Measurements from ENCODE around the gene CCDC66.

The CCDC66 gene

DNA sequence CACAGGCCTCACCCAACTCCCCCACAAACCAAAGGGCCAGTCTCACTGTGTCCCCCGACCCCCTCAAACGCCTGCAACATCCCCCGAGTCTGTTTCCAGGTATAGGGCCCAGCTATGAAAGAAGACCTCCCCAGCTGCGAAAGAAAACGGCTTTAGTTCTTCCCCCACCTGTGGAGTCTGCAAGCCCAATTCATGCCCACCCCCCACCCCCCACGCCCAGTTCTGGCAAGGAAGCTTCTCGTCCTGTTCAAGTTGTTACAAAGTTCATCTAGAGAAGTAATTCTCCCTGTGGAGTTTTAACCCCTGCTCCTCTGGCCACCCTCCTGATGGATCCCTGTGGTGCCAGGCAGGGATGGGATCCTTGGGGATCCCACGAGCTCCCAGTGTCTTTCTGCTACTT, 54.4 kb downstream of the CCDC66 start:
- Histone ChIP-seq H2BK5ac (ENCODE audit: low read depth, low read length, poor library complexity, severe bottlenecking) (no peak overlapping the region), H2AFZ (ENCODE audit: low read depth, low read length) (no peak overlapping the region), H2BK15ac (ENCODE audit: low read depth, poor library complexity, severe bottlenecking) (no peak overlapping the region), H3K9me3 (ENCODE audit: control insufficient read depth, low read length) (no peaks in the 10 kb centered on the region), H3K27me3 (ENCODE audit: control insufficient read depth in 1 of 2, insufficient read depth in 1 of 2, low read length in 2 of 2) (no peaks in the 10 kb centered on the region), H3K18ac (ENCODE audit: low read depth in 1 of 2, low read length in 2 of 2) (no peak overlapping the region), H3K27ac (ENCODE audit: low read length, poor library complexity, severe bottlenecking) (no peak overlapping the region), H3K23ac (ENCODE audit: low read length in 2 of 2) (no peak overlapping the region), H4K8ac (ENCODE audit: low read length) (no peak overlapping the region), H3K4me3 (ENCODE audit: insufficient read depth in 1 of 2, low read depth in 1 of 2, low read length in 2 of 2) (no peak overlapping the region), H2BK120ac (ENCODE audit: low read depth, low read length) (no peak overlapping the region), H3K4me1 (ENCODE audit: control insufficient read depth, insufficient read depth, low read depth, low read length) (no peaks in the 10 kb centered on the region), H3K79me1 (replicated peaks; ENCODE audit: low read length, poor library complexity, severe bottlenecking) (peaks cover 16% of the 10 kb centered on the region), H3K14ac (ENCODE audit: low read length in 2 of 2) (no peak overlapping the region), H3K36me3 (ENCODE audit: control insufficient read depth in 1 of 2, insufficient read depth in 2 of 2, low read depth in 1 of 2, low read length in 2 of 2) (peaks cover 18 to 50% of the 10 kb centered on the region in 2 experiments), H4K91ac (ENCODE audit: low read length) (no peak overlapping the region), H2BK12ac (ENCODE audit: low read length in 2 of 2) (no peak overlapping the region), H3K4ac (ENCODE audit: low read depth in 1 of 2, low read length in 2 of 2) (no peak overlapping the region), H2AK5ac (ENCODE audit: low read length, severe bottlenecking) (no peak overlapping the region), H3K4me2 (ENCODE audit: low read length, poor library complexity, severe bottlenecking) (no peak overlapping the region), H3K9ac (ENCODE audit: low read length) (no peak overlapping the region)
- WGBS: over 99% methylated on average over 8 of the region's 8 CpGs
- DNase-seq: no peak

DNA sequence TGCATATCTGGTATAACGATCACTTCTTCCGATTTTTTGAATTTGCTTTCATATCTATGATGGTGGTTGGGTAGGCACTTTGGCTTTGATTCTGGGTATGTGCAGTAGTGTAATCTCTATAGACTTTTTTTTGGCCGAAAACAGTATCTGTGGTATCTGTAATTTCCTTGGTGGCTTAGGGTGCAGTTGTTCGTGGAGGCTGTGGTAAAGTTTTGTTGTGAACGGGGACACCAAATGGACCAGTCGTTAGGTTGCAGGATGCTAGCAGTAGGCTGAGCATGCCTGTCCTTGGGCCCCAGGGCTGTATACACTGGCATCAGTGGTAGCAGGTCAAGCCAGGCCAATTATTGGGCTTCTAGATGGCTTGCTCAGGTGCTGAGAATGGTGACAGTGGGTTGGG, 55.2 kb downstream of the CCDC66 start:
- H3K36me3 ChIP-seq (ENCODE audit: control insufficient read depth in 1 of 2, insufficient read depth in 2 of 2, low read depth in 1 of 2, low read length in 2 of 2): peaks cover 16 to 55% of the 10 kb centered on the region in 2 experiments
- 98% methylated on average over 6 of the region's 6 CpGs for WGBS

GRCh38 chr3:56613016-56613415, 56.0 kb downstream of the CCDC66 start:
- Histone ChIP-seq H4K91ac (ENCODE audit: low read length) (no peak overlapping the region), H2BK120ac (ENCODE audit: low read depth, low read length) (no peak overlapping the region), H2BK15ac (ENCODE audit: low read depth, poor library complexity, severe bottlenecking) (no peak overlapping the region), H2AFZ (ENCODE audit: low read depth, low read length) (no peak overlapping the region), H3K4me3 (ENCODE audit: insufficient read depth in 1 of 2, low read depth in 1 of 2, low read length in 2 of 2) (no peak overlapping the region), H2AK5ac (ENCODE audit: low read length, severe bottlenecking) (no peak overlapping the region), H2BK12ac (ENCODE audit: low read length in 2 of 2) (no peak overlapping the region), H3K79me1 (replicated peaks; ENCODE audit: low read length, poor library complexity, severe bottlenecking) (peaks cover 17% of the 10 kb centered on the region), H3K9ac (ENCODE audit: low read length) (no peak overlapping the region), H4K8ac (ENCODE audit: low read length) (no peak overlapping the region), H3K27me3 (ENCODE audit: control insufficient read depth in 1 of 2, insufficient read depth in 1 of 2, low read length in 2 of 2) (no peaks in the 10 kb centered on the region), H3K18ac (ENCODE audit: low read depth in 1 of 2, low read length in 2 of 2) (no peak overlapping the region), H2BK5ac (ENCODE audit: low read depth, low read length, poor library complexity, severe bottlenecking) (no peak overlapping the region), H3K4me2 (ENCODE audit: low read length, poor library complexity, severe bottlenecking) (no peak overlapping the region), H3K4me1 (ENCODE audit: control insufficient read depth, insufficient read depth, low read depth, low read length) (no peaks in the 10 kb centered on the region), H3K9me3 (ENCODE audit: control insufficient read depth, low read length) (no peaks in the 10 kb centered on the region), H3K36me3 (ENCODE audit: control insufficient read depth in 1 of 2, insufficient read depth in 2 of 2, low read depth in 1 of 2, low read length in 2 of 2) (peaks cover 16 to 59% of the 10 kb centered on the region in 2 experiments), H3K4ac (ENCODE audit: low read depth in 1 of 2, low read length in 2 of 2) (no peak overlapping the region), H3K27ac (ENCODE audit: low read length, poor library complexity, severe bottlenecking) (no peak overlapping the region), H3K23ac (ENCODE audit: low read length in 2 of 2) (no peak overlapping the region), H3K14ac (ENCODE audit: low read length in 2 of 2) (no peak overlapping the region)
- WGBS: 100% methylated on average over 1 of the region's 1 CpG
- no peak for DNase-seq

More for the DNA sequence above, 55.2 kb downstream of the CCDC66 start:
- no peak overlapping the region for H2BK15ac ChIP-seq (ENCODE audit: low read depth, poor library complexity, severe bottlenecking)
- no peak overlapping the region for H3K4me3 ChIP-seq (ENCODE audit: insufficient read depth in 1 of 2, low read depth in 1 of 2, low read length in 2 of 2)
- no peaks in the 10 kb centered on the region for H3K27me3 ChIP-seq (ENCODE audit: control insufficient read depth in 1 of 2, insufficient read depth in 1 of 2, low read length in 2 of 2)
- no peak overlapping the region for H2AK5ac ChIP-seq (ENCODE audit: low read length, severe bottlenecking)
- no peak overlapping the region for H2BK12ac ChIP-seq (ENCODE audit: low read length in 2 of 2)
- H4K91ac ChIP-seq (ENCODE audit: low read length): no peak overlapping the region
- no peak for DNase-seq
- no peak overlapping the region for H2BK5ac ChIP-seq (ENCODE audit: low read depth, low read length, poor library complexity, severe bottlenecking)
- H3K27ac ChIP-seq (ENCODE audit: low read length, poor library complexity, severe bottlenecking): no peak overlapping the region
- H3K9me3 ChIP-seq (ENCODE audit: control insufficient read depth, low read length): no peaks in the 10 kb centered on the region
- no peaks in the 10 kb centered on the region for H3K4me1 ChIP-seq (ENCODE audit: control insufficient read depth, insufficient read depth, low read depth, low read length)
- H2BK120ac ChIP-seq (ENCODE audit: low read depth, low read length): no peak overlapping the region
- H3K9ac ChIP-seq (ENCODE audit: low read length): no peak overlapping the region
- no peak overlapping the region for H3K4me2 ChIP-seq (ENCODE audit: low read length, poor library complexity, severe bottlenecking)
- H3K79me1 ChIP-seq (replicated peaks; ENCODE audit: low read length, poor library complexity, severe bottlenecking): peaks cover 14% of the 10 kb centered on the region
- H3K4ac ChIP-seq (ENCODE audit: low read depth in 1 of 2, low read length in 2 of 2): no peak overlapping the region
- no peak overlapping the region for H2AFZ ChIP-seq (ENCODE audit: low read depth, low read length)
- H3K23ac ChIP-seq (ENCODE audit: low read length in 2 of 2): no peak overlapping the region
- H4K8ac ChIP-seq (ENCODE audit: low read length): no peak overlapping the region
- no peak overlapping the region for H3K18ac ChIP-seq (ENCODE audit: low read depth in 1 of 2, low read length in 2 of 2)
- no peak overlapping the region for H3K14ac ChIP-seq (ENCODE audit: low read length in 2 of 2)

DNA sequence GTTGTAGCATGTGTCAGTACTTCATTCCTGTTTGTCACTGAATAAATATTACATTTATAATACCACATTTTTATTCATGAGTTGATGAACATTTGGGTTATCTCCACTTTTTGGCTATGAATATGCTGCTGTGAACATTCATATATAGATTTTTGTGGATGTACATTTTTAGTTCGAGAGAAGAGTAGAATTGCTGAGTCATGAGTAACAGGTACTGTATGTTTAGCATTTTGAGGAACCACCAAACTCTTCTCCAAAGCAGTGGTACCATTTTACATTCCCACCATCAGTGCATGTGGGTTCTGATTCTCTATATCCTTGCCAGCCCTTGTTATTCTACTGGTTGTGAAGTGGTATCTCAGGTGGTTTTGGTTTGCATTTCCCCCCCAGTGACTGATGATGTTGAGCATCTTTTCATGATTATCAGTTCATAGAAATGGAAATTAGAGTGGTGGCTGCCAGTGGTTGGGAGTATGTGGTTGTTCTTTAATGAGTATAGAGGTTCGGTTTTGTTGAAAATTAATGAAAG, 59.6 kb downstream of the CCDC66 start:
- no peak overlapping the region for H3K9ac ChIP-seq (ENCODE audit: low read length)
- H3K36me3 ChIP-seq (ENCODE audit: control insufficient read depth in 1 of 2, insufficient read depth in 2 of 2, low read depth in 1 of 2, low read length in 2 of 2): peaks cover 22 to 88% of the 10 kb centered on the region in 2 experiments
- no peak overlapping the region for H3K18ac ChIP-seq (ENCODE audit: low read depth in 1 of 2, low read length in 2 of 2)
- H2BK120ac ChIP-seq (ENCODE audit: low read depth, low read length): no peak overlapping the region
- H3K4me1 ChIP-seq (ENCODE audit: control insufficient read depth, insufficient read depth, low read depth, low read length): peaks cover 1% of the 10 kb centered on the region
- no peak overlapping the region for H3K4ac ChIP-seq (ENCODE audit: low read depth in 1 of 2, low read length in 2 of 2)
- H2BK12ac ChIP-seq (ENCODE audit: low read length in 2 of 2): no peak overlapping the region
- H3K27ac ChIP-seq (ENCODE audit: low read length, poor library complexity, severe bottlenecking): no peak overlapping the region
- WGBS: 100% methylated on average over 1 of the region's 2 CpGs
- peaks cover 16% of the 10 kb centered on the region for H3K79me1 ChIP-seq (replicated peaks; ENCODE audit: low read length, poor library complexity, severe bottlenecking)
- H2BK5ac ChIP-seq (ENCODE audit: low read depth, low read length, poor library complexity, severe bottlenecking): no peak overlapping the region
- H3K4me2 ChIP-seq (ENCODE audit: low read length, poor library complexity, severe bottlenecking): no peak overlapping the region
- no peak overlapping the region for H3K14ac ChIP-seq (ENCODE audit: low read length in 2 of 2)
- H2BK15ac ChIP-seq (ENCODE audit: low read depth, poor library complexity, severe bottlenecking): no peak overlapping the region
- H2AFZ ChIP-seq (ENCODE audit: low read depth, low read length): no peak overlapping the region
- no peaks in the 10 kb centered on the region for H3K27me3 ChIP-seq (ENCODE audit: control insufficient read depth in 1 of 2, insufficient read depth in 1 of 2, low read length in 2 of 2)
- H3K9me3 ChIP-seq (ENCODE audit: control insufficient read depth, low read length): no peaks in the 10 kb centered on the region
- no peak for DNase-seq
- no peak overlapping the region for H3K23ac ChIP-seq (ENCODE audit: low read length in 2 of 2)
- H4K91ac ChIP-seq (ENCODE audit: low read length): no peak overlapping the region
- no peak overlapping the region for H4K8ac ChIP-seq (ENCODE audit: low read length)
- no peak overlapping the region for H3K4me3 ChIP-seq (ENCODE audit: insufficient read depth in 1 of 2, low read depth in 1 of 2, low read length in 2 of 2)
- H2AK5ac ChIP-seq (ENCODE audit: low read length, severe bottlenecking): no peak overlapping the region

Data from mesenchymal stem cell (in vitro differentiated cells and primary cell).